Left cardiac atrium (tissue), 4 donors: ENCODE results near the gene MIER3. TPM values are rescaled to one million over a fixed set of nuclear protein-coding genes. Genes with fewer than 3 reads are reported as not detected.

Source experiments
- ATAC-seq, 2 donors: fragments of 200-7000 bp; cut with Tn5 transposase; one replicate each; pipeline ENCODE4 v1.9.1; 2020; ENCODE audit warnings: mild to moderate bottlenecking in 2 of 2, moderate library complexity in 2 of 2
- DNase-seq: peaks from one replicate; pipeline ENCODE4 v3.0.0-alpha.2; 2020
- intact Hi-C, 2 donors: fragments of 100-400 bp; cut with DNase I; formaldehyde crosslinking; loops; one replicate each; pipeline versions ENCODE4 v1.14.1 to v1.15.1; 2022 to 2023
- total RNA-seq, 2 donors: library from RNA; stranded (reverse); fragmentation: NEBNext Ultra II Directional; extraction: Animal tissue kit (Norgen Biotek cat#: 25700); gene quantifications; one replicate each; pipeline ENCODE4 v1.2.1, GENCODE V29; 2021
- donor health status: DM: no; HTN: yes; CAD: no.
- donor health status: DM: no; HTN: yes; CAD: no; lungs with severe emphysema.
- donor health status: DM: yes; HTN: yes; CAD: no.
- donor health status: Dilated cardiomyopathy.

The MIER3 gene
- total RNA-seq, 2 donors from 2014 or later: 12.6 to 16.6 TPM

DNA sequence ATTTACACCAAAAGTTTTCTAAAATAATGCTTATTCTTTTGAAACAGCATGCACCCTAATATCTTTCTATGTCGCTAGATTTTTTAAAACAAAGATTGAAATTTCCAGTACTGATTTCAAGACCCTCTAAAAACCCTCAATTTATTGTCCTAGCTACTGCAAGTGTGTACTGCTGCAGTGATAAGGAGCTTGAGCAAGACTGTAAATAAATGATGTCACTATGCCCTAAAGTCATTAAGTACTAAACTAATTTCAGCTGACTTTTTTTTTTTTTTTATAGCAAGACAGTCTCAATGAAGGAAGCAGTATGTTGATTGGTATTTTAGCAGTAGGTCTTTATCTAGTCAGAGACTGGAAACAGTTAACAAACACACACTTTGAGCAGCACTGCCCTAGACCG lies 12.2 kb upstream of the MIER3 start:
- ATAC-seq: no peak
- intact Hi-C loops: no loop called here
- DNase-seq: no peak

DNA sequence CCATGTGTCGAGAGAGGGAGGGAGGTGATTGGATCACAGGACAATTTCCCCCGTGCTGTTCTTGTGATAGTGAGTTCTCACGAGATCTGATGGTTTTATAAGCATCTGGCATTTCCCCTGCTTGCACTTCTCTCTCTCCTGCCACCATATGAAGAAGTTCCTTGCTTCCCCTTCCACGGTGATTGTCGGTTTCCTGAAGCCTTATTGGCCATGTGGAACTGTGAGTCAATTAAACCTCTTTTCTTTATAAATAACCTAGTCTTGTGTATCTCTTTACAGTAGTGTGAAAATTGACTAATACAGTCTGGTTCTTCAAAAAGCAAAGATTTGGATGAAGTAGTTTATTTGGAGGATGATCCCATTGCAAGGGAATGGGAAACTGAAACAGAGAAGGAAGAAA lies 11.3 kb upstream of the MIER3 start:
- intact Hi-C loops: no loop called here
- no peak for ATAC-seq
- no peak for DNase-seq

DNA sequence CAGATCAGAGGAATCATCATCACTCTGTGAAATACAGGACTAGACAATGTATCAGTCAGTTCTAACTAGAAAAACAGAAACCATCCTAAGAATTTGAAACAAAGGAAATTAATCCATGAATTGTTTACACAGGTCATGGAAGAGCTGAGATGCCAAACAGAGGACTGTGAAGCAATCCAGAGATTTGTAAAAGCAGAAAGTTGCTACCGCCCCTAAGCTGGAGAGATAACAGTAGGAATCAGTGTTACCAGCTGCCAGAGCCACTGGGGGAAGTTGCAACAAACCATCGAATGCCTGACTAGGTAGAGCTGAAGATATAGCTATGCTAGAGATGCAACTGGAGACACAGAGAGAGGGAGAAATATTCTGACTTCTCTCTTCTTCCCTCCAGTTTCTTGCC lies 10.4 kb upstream of the MIER3 start:
- ATAC-seq: no peak
- no peak for DNase-seq
- intact Hi-C loops: no loop called here

DNA sequence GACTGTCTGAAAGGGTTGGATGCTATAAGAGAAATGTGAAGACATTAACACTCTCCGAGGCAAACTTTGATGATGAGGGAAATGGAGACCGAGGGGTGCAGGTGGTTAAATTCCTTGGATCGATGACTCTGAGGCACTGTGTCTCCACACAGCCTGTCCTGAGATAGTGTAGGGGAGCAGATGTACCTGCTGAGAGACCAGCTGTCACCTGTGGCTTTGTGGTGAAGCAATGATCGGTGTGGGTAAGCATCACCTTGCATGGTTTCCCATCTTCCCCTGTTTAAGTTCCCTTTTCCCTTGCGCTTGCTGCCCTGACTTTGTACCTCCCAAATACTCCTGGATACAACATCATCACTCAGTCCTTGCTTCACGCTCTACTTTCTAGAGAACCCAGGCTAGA lies 9.8 kb upstream of the MIER3 start:
- DNase-seq (no peak), ATAC-seq (no peak)
- intact Hi-C loops: no loop called here

DNA sequence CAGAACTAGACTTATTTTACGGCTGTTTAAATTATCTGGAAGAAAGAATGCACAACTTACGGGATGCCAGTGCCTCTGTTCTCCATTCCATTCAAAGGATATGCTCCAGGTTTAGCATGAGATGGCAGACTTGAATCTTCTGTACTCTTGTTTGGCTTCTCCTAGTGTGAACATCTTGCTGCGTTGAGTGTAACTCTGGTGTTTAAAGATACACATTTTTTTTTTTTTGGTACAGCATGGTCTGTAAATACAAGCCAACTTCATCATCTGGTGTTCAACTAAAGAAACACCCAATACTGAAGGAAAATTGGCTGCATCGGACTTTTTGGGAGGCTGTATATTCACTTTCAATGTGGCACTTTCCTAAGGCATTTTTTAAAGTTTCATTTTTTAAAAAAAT lies 7.4 kb upstream of the MIER3 start:
- no peak for ATAC-seq
- no peak for DNase-seq
- intact Hi-C loops: no loop called here

DNA sequence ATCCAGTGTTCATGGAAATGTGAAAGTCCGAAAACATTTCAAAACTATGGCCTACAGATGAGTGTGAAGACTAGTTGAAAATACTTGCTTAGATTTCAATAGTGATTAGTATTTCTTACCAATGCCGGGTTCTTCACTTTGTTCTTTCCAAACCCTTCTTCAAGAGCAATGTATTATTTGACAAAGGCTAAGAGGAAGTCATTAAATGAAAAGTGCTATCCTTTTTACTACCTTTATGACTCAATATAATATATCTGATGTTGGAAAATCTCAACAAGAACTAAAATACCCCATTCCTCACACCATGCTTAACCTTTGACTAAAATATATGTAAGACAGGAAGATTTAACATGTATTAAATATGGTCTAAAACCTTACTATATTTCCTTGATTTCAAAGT lies 6.7 kb upstream of the MIER3 start:
- ATAC-seq: no peak
- intact Hi-C loops: no loop called here
- no peak for DNase-seq

DNA sequence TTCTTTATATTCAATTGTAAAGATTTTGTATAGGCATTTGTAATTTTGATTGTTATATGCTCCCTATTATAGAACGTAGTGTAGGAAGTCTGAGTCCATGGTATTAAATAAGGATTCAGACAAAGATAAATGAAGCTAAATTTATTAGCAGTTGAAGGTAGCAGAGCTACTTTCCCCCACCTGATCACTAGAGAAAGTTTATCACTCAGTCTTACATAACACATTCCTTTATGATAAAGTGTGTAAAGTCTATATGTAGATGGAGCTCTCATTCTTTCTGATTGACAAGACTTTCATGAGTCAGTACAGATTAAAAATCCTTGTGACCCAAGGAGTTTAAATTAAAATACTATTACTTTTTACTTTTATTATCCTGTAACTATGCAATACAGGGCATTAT lies 2.3 kb upstream of the MIER3 start:
- no peak for DNase-seq
- ATAC-seq: no peak
- intact Hi-C loops: no loop called here

DNA sequence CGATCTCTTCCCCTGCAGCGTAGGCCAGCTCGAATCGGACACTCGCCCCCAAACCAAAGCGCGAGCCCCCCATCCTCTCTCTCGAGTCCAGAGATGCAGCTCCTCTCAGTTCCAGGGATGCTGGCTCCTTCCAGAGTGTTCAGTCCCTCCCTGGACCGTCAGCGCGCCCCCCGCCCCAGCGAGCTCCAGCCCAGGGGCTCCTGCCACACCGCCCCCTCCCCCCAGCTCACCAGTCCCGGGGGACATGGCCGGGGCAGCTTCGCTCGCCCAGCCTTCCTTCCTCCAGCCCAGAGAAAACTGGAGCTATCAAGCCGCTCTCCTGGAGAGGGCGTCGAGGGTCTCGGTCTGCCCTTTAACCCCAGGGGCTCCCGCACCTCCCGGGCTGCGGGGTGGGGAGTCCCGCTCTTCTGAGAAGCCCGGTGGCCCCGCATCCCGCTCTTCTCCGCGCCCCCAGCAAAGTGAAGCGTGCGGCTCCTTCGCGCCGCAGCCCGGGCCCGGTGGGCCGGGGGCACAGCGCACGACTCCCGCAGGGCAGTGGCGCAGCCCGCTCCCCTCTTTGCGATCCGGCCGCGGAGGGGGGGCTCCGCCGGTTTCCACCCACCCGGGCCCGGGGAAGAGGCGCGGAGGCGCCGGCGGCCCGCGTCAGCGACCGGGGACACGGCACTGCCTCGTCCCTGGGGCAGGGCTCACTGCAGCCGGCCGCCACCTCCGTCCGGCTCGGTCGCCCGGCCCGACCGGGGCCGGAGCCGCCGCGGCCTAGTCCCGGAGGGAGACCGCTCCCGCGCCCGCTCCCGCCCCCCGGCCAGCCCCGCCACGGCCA lies 587 bp downstream of the MIER3 start:
- ATAC-seq (peak; percentile 62 to 68), DNase-seq (peak; percentile 34)
- intact Hi-C loops: no loop called here

DNA sequence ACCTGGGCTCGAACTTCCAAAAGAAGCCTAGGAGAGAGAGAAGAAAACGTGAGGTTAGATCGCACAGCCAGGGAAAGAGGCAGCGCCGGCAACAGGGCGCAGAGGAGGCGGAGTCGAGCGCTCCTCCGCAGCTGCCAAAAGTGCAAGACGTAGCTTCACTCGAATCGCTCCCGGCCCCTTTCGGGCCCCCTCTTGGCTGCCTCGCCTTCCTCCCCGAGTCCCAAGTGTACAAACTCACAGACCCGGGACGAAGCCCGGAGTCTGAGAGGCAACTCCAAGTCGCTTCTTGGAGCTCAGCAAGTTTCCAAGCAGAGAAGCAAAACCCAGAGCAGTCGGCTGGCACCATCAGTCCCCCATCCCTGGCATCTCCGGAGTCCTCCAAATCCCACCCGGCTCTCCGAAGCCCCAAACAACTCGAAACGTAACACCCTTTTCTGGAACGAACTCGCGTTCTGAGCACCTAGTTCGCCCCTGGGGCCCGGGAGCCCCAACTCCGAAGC lies 1.2 kb downstream of the MIER3 start:
- intact Hi-C loops: no loop called here
- DNase-seq (peak; percentile 79), ATAC-seq (peak; percentile 76 to 83)

DNA sequence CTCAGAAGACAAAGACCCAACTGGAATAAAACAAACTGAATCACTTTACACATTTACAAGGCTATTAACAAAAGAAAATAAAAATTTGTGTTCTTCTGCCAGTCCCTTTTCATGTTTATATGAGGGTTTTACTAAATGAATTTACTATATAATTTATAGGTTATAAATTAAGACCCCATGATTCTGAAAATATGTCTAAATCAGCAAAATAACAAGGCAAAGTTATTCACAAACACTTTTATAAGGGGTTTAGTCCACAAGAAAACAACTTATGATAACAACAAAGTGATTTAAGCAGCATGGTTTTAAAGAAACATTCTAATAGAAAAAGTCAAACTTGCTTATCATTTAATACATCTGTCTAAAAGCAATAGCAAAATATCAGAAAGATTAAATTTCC lies 4.9 kb downstream of the MIER3 start:
- DNase-seq (no peak), ATAC-seq (no peak)
- intact Hi-C loops: no loop called here

DNA sequence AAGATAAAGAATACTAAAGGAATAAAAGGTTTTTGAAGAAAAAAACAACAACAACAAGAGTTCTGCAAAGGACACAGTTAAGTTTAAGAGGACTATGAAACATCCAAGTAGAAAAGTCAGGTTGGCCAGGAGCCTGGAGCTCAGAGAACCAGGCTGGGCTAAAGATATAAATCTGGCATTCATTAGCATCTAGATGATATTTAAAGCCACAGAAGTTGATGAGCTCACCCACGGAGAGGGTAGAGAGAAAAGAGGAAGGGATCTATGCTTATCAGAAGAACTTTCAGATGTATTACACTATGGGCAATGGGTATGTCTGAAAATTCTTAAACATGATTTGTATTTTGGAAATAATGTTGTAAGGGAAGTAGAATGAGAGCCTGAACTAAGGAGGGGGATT lies 9.9 kb downstream of the MIER3 start:
- DNase-seq (no peak), ATAC-seq (no peak)
- intact Hi-C loops: no loop called here

DNA sequence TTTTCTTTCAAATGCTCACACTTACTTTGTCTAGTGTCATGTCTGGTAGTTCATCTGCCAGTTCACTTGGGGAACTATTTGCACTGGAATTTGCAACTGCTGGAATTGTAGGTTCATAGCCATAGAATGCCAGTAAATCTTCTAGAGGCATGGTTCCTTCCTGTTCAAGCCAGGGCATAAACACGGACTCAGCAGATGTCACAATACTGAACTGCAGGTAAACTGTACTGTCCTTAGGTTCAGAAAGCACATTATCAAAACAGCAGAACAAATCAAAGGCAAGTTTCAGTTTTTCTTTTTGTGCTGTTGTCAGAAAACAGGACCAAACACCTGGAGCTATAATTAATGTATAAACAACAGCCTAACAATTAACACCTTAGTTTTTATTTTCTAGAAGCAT lies 13.1 kb downstream of the MIER3 start:
- ATAC-seq (no peak), DNase-seq (no peak)
- intact Hi-C loops: no loop called here

DNA sequence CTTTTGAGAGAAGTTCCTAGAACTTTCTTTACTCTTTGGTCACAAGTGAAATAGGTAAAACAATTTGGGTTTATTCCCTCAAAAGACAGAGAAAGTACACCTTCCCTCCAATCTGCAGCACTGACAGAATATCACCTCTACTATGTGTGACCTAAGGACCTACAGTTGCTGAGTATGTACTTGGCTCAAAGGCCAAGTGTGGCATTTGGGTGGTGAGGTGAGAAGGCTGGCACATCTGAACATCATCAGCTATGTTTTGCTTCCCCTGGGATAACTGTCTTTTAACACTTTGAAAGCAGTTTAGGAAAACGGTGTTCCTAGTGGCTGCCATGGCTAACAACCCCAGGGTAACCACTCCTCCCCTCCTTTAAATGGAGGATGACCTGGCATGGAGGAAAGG lies 17.6 kb downstream of the MIER3 start:
- ATAC-seq: peak; percentile 74 to 86
- intact Hi-C loops: no loop called here
- DNase-seq: no peak

DNA sequence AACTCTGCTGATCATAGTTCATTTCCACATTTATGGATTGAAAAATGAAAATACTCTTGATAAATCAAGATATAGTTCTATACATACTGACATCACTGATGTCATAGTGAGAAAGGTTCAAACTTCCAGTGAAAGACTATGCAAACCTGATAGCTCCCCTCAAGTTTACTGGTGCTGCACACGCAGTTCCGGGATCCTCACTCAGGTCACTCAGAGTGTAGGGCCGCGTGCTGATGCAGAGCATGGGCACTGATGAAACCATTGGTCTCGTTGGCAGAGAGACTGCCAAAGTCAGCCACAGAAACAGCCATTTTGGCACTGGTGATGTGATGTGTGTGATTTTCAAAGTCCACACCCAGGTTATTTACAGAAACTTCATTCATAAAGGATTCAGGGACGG lies 29.0 kb downstream of the MIER3 start:
- DNase-seq (no peak), ATAC-seq (no peak)
- intact Hi-C loops: no loop called here

DNA sequence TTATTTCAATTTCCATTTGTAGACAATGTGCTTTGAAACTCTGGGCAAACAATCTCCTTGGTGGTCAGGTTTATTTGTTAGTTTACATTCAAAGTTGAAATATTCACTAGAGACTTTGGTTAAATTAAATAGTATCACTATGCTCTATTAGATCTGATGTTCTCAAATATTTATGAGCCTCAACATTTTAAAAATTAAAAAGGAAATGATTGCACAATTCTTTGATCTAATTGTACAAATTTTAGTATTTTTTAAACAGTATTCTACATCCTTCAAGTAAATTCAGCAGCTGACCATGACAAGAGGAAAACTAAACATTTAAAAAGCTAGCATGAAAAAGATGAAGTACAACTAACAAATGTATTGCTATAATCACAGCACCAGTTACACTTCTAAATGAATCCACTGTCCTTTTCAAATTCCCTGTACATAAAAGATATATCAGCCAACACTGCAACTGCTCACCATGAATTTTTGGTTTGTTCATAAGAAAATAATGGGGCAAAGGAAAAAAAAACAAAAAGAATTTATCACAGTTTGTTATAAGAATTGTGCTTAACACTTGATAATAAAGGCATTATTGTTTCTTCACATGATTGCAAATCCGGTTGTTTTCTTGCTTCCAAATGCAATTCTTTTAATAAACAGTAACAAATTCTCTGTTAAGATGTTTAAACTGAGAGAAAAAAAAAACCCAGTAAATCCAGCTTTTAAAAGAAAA lies 31.8 kb downstream of the MIER3 start:
- intact Hi-C loops: no loop called here
- ATAC-seq: no peak
- no peak for DNase-seq

DNA sequence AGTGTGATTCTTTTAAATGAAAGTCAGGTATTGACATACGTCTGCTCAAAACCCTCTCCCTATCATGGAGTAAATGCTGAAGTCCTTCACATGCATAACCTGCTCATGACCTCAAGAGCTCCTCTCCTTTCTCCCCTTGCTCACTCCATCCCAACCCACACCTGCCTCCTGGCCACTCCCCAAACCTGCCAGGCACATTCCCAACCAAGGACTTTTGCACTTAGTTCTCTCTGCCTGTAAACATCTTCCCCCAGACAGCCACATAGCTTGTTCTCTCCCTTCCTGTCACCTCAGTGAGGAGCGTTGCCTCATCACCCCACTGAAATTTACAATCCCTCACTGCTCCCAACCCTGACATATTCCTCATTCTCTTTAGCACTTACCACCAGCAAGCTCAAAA lies 33.9 kb downstream of the MIER3 start:
- DNase-seq (no peak), ATAC-seq (no peak)
- intact Hi-C loops: no loop called here

DNA sequence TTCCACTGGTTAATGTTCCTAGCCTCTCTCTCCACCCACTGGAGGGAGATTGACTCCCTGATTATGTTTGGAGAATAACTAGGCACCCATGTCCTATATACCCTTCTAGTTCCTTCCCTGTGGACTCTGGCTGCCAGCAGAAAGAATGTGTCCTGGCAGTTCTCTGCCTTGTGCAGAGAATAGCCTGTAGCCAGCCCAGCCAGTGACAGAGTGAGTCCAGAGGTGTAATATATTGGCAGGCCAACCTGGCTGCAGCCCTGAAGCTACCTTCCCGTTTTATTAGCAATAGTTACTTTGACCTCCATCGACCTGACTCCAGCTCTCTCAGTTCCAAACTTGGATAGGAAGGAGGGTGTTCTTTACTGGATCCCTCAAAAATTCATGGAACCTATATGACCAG lies 34.4 kb downstream of the MIER3 start:
- intact Hi-C loops: no loop called here
- peak; percentile 65 to 86 for ATAC-seq
- DNase-seq: peak; percentile 32

DNA sequence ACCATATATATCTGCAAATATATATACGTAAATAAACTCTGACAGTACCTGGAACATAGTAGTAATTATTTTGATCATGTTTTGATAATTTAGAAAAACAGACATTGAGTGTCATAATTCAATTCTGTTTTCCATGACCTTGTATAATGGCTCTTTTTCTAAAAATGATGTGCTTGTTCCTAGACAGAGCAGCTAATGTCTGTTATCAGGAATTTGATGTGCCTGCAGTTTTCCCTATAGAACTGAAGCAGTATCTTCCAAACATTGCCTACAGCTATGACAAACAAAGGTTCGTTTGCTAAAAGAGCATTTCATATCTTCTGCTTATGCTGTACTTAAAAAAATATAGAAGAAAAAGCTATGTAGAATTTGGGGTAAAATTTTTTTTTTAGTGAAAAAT lies 37.2 kb downstream of the MIER3 start:
- intact Hi-C loops: no loop called here
- ATAC-seq (no peak), DNase-seq (no peak)

DNA sequence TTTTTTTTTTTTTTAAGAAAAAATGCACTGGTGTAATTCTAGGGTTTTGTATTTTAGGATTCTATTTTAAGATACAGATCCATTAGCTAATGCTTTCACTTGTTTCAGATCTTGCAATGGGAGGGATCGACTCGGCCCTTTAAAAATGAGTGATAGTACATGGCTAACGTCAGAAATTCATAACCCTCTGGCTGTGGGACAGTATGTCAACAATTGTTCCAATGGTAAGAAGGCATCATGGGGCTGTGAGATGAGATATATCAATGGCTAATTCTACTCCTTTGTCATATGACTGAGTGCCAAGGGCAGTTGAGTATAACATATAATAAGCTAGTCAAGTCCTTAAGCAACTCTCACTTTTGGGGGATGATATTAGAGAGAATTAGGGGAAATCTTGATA lies 38.2 kb downstream of the MIER3 start:
- DNase-seq: no peak
- ATAC-seq: no peak
- intact Hi-C loops: no loop called here

DNA sequence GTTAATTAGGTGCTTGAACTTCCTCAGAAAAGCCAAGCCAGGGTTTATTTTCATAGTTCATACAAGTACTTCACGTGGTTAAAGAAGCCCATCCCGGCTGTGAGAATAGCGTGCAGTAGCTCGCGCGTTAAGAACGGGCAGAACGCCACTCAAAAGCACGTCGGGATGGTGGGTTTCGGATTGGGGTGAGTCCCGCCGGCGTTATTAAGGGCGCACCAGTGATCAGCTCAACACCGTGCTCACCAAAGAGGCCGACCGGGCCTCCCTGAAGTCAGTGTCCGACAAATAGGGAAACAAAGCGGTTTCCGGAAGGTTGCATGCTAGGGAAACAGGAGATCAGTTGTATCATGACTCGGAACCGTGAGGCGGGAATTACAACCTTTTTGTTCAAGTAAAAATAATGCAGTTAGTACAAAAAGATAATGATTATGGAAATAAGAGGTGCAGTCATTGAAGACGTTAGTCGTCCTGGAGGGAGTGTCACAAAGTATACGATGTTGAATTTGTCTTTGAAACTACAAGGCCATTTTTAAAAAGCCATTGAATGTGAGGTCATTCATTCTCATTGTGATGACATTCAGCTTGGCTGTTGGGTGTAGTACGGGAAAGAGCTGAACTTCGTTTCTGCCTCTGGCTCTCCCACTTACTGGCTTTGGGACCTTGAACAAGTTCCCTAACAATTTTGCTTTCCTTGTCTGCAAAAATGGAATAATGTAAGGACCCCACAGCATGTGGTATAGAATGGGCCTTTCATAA lies 41.5 kb downstream of the MIER3 start:
- ATAC-seq: peak; percentile 5 to 22
- peak; percentile 51 for DNase-seq
- intact Hi-C loops: no loop called here
